Measurements from ENCODE around the gene PACSIN2.

DNA sequence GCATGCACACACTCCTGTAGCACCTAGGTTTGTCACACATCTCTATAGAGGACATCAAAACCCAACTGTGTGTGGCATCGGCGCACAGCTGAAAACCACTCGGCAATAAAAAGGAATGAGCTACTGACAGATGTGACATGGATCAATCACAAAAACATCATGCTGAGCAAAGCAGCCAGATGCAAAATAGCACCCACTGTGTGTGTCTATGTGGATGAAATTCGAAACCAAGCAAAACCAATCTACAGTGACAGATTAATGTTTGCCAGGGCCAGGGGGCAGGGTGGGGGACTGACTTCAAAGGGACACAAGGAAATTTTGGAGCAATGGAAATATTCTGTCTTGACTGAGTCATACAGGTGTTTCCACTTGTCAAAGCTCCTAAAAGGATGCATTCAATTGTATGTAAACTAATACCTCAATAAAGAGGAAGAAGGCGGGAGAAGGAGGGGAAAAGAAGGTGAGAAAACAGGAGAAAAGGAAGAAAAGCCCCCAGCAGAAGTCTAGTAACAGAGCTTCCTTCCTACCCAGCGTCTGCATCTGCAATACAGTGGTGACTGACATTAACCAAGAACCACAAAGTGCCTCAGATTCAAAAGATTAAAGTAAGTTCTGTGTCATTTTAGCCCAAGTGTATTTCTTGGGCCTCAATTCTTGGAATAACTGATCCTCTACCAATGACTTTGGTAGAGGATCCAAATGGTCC, 49.8 kb downstream of the PACSIN2 start:
- TF ChIP-seq, protein P1, sequence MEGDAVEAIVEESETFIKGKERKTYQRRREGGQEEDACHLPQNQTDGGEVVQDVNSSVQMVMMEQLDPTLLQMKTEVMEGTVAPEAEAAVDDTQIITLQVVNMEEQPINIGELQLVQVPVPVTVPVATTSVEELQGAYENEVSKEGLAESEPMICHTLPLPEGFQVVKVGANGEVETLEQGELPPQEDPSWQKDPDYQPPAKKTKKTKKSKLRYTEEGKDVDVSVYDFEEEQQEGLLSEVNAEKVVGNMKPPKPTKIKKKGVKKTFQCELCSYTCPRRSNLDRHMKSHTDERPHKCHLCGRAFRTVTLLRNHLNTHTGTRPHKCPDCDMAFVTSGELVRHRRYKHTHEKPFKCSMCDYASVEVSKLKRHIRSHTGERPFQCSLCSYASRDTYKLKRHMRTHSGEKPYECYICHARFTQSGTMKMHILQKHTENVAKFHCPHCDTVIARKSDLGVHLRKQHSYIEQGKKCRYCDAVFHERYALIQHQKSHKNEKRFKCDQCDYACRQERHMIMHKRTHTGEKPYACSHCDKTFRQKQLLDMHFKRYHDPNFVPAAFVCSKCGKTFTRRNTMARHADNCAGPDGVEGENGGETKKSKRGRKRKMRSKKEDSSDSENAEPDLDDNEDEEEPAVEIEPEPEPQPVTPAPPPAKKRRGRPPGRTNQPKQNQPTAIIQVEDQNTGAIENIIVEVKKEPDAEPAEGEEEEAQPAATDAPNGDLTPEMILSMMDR (IDR thresholded peaks at IDR 0.05; ENCODE audit: borderline replicate concordance, extremely low read depth, low read length, poor library complexity, severe bottlenecking), result no peak
- TF ChIP-seq EZH2 (IDR thresholded peaks at IDR 0.05; ENCODE audit: borderline replicate concordance, low read depth, low read length, severe bottlenecking), result no peak
